GM19395 (cell line): Measurements from ENCODE around the gene IGSF21.

Experiments
- ATAC-seq: cut with Tn5 transposase; IDR thresholded peaks from one replicate; pipeline ENCODE4 v1.9.1; 2021; ENCODE audit warnings: mild to moderate bottlenecking, moderate library complexity; ENCODE audit not compliant: unreplicated experiment

IGSF21 gene

DNA sequence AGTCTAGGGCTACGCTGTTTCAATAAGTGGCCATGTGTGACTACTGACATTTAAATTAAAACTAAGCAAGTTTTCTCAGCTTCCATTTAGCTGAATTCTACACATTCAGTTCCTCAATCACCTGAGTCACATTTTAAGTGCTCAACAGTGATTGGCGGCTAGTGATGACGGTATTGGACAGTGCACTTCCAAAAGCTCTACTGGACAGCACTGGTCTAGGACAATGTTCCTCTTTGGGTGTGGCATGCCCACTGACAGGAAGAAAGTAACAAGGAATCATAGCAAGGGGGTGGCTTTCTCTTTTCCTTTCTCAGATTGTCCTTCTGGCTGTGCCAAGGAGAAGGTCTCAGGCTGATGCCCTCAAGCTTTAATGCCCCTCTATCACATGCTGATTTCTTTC, 11.7 kb downstream of the IGSF21 start:
- ATAC-seq = no peak

DNA sequence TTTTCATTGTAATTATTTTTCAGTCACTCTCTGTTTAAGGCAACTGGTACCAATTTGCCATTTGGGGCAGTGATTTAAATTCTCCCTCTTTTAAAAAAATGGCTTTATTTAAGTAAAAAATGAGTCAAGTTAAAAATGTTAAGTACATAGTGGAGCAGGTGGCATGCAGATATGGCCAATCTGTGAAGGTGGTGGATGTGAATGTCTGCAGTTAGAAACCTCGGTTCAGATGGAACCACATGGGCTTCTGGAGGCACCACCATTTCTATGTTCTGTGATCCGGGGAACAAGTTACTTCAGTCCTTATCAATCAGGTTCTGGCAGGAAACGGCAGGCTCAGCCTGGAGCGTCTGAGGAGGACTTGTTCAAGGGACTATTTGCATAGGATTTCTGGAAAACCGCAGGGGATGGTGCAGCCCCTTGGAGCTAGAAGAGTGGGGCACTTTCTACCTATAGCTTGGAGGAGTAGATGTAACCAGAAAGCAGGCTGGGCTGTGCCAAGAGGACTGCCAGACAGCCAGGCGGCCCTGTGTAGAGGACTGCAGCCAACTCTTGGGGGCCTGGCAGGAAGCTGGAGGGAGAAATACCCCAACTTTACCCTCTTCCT, 12.3 kb downstream of the IGSF21 start:
- ATAC-seq = no peak

DNA sequence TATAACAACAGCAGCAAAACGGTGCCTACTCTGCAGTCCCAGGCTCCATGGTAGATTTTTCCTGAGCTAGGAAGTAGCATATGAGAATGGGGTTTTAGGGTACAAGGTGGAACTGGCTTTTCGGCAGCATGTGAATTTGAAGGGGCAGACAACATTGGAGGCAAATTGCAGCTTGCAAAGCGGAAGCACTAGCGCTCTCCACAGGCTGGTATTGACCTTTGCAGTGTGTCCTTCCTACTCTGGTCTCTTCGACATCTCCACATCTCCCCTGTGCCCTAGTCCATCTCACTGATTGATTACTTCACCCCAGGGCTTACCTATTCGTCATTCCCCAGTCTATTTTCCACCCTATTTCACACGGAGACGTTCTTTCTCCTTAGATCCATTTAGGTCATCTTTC, 13.0 kb downstream of the IGSF21 start:
- no peak for ATAC-seq

DNA sequence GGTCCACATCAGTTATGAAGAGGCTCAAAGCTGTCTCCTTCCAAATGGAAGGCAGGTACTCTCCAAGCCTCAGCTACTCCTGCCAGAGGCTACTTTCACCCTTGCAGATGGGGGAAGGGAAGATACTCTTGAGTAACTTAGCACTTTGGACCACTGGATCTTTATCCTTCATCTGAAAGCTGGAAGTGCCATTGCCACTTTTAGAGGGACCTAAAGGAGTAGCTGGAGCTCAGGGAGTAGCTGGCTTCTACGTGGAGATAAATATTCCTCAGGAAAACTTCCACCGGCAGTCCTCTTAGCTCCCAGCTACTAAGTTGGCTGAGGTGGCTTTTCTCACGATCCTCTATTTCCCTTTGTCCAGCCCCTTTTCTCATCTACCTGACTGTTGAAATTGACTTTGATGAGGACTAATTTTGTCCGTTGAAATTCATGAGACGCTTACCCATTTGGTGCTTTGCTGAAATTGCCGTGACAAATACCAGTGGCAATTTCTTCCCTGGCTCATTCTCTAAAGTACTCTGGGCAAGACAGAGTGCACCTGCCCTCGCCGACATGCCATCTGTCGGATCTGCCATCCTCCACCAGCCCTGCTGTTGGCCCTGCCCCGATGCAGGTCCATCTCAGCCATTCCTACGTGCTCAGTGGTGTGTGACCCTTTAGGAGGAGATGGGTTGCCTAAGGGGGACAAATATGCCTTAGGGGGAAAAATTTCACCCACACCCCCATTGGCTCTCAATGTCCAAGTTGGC, 13.6 kb downstream of the IGSF21 start:
- no peak for ATAC-seq

DNA sequence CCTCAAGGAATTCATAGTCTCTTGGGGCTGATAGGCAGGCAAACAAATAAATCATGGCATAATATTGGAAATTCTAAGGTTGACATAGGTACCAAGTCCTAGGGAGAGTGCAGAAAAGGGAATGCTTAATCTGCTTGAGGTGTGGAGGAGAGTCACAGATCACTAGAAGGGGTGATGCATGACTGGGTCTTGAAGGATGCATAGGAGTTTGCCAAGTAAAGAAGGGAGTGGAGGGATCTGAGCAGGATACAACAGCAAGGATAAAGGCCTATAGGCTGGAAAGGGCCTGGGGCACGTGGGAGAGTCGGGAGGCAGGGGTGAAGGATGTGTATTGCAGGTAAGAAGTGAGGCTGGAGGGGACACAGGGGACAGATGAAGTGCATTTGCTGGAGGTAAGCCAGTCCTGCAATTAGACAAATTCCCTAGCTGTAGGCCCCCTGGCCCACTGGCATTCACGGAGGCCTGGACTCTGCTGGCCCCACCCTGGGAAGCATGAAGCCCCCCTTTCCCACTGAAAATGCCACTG, 15.9 kb downstream of the IGSF21 start:
- no peak for ATAC-seq

DNA sequence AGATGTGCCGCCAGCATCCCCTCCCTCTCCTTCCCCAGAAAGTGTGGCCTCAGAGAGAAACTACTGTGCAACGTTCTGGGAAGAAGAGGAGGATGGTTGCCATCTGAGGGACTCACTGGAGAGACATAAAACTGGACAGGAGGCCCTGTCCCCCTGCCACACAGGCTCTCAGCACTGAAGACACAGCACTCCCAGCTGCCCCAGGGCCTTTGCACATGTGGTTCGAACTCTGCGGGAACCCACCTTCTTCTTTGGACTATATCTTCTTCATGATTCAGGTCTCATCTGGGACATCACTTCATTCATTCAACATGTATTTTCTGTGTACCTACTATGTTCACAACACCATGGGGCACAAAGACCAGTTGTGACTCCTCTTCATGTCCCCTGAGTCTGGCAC, 17.4 kb downstream of the IGSF21 start:
- ATAC-seq = no peak

DNA sequence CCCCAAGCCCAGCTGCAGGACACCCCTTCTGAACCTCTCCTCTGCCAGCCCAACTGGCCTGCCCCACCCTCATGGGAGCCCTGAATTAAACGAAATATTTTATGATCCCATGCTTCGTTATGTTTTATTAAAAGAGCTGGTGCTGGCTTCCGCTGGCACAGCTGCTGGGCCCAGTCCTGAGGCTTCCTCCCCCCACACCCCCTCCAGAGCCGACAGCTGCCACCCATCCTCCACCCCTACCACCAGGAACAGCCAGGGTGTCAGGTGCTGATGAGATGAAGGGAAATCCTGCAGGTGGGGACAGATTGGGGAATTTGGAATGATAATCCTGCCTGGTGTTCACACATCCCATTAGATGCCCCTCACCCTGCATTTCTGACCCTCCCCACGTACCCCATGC, 19.0 kb downstream of the IGSF21 start:
- no peak for ATAC-seq

DNA sequence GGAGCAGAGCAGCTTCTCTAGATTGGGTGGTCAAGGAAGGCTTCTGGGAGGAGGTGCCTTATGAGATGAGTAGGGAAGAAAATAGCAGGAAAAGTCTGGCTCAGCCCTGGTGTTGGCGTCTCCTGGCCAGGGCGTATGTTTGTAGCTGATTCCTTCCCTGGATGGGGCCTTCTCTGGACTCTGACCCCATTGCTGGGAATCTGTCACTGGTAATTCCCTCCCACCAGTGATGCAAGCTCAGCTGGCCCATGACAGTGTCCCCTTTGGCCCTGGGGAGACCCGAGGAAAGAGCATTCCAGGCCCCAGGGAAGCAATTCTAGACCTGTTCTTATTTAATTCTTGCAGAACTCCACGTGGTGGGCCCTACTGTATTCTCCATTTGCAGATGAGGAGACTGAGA, 20.7 kb downstream of the IGSF21 start:
- no peak for ATAC-seq

DNA sequence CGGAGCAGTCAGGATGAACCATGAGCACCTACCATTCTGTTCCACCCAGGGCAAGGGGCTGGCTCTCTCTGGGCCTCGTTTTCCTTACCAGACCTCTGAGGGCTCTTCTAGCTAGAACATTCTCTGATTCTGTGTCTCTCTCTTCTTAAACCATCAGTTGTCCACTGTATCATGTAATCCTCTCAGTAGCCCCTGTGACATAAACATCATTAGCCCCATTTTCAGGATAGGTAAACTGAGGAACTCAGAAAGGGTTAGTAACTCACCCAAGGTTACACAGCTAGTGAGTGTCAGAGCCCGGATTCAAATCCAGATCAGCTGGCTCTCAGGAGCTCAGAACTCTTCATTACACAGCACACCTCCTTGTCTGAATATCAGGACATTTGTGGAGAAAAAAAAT, 22.8 kb downstream of the IGSF21 start:
- ATAC-seq = no peak

DNA sequence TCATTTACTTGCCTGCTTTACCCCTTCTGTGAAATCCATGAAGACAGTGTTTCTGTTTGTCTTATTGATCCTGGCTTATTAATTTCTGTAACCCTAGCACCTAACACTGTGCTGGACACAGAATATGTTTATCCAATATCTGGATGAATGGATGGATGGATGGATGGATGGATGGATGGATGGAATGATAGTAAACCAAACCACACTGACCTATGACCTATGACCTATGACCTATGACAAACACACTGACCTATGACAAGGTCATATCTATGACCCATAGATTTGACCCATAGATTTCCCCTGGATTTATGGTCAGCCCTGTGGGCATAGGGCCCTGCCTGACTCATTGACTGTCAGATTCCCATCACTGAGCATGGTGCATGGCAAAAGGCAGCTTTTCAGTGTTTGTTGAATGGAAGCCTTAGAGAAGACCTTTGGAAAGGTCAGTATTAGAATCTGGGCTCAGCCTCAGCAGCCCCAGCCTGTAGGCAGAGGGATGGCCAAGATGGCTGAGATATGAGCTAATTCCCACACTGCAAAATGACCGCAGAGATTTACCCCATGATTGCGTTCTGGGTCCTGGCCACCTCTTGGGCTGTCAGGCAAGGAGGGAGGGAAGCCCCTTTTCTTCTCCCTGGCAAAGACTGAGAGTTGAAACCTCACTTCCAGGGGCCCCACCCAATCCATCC, 24.6 kb downstream of the IGSF21 start:
- no peak for ATAC-seq

DNA sequence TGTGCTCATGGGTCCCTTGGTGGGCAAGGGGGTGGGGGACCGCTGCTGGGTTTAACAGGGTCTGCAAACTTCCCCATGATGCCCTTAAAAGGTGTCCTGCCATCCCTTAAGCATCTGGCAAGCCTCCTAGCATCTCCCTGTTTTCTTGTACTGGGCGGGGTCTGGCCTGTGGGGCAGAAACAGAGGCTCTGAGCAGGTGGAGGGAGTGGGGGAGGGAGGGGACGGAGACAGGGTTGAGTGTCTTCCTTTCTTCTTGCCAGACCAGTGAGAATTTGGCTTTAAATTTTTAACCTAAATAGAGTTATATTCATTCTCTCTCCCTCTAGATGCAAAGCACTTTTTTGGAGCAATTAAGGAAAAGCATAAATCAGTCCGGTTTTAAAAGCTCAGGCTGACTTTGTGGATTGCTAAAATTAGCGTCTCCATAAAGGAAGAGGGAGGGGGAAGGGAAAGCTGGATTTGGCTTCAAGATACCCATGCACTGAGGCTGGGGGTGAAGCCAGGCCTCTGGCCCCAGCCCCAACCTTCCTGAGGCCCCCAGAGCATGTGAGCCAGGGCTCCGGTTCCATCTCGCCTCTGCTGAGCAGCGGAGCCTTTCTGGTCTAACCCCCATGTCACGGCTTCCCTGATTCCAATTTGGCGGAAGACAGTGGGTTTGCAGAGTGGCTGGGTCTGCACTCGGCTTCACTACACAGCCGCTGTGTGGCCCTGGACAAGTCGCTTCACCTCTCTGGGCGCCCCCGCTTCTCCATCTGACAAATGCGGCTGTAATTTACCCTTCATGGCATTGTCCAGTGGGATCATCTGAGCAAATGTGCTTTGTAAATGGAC, 25.3 kb downstream of the IGSF21 start:
- ATAC-seq = no peak

DNA sequence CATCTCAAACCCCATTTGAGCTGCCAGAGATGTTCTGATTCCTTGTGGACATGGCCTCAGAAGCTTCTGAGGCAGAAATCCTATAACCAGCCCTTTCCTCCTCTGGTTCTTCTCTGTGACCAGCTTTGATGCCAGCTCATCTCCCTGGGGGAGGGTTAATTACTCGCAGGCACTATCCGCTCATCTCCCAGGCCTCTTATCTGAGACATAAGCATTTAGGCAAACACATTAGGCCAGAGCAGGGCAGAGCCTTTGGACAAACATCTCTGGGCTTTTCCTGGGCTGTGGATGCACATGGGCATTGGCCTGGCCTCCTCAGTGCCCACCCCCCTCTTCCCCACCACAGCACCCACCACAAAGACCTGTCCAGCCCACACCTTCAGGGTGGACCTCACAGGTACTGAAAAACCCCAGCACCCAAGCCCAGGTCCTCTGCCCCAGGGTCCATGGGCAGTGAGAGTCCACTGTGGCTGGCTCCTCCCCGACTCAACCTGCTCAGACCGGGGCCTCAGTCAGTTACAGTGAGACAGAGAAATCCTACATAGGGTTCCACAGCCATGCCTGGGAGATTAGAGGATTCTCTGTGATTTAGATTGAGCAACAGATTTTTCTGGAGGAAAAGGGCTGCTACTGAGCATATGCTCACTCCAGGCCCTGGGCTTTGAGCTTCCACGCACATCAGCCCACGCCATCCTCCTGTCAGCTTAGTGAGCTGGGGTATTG, 26.9 kb downstream of the IGSF21 start:
- no peak for ATAC-seq

DNA sequence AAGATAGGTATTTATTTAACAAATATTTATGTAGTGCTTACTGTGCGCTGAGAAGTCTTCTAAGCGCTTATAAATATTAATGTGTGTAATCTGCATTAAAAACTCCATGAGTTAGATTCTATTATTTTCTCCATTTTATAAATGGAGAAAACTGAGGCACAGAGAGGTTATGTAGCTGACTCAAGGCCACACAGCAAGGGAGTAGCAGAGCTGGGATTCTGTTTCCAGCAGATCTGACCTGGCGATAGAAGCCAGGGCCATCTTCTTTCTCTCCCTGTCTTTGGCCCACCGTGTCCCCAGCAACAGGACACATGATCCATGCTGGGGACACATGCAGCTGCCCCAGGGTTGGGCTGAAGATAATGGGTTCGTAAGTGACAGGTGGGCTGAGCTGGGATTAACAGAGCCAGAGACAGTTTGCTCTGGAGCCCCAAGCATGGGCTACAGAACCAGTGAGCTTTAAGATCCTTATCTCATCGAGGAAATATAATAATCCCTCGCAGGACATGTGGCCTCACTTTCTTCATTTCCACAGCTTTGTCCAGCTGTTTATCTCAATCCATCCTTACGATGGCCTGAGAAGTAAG, 30.3 kb downstream of the IGSF21 start:
- ATAC-seq = no peak

DNA sequence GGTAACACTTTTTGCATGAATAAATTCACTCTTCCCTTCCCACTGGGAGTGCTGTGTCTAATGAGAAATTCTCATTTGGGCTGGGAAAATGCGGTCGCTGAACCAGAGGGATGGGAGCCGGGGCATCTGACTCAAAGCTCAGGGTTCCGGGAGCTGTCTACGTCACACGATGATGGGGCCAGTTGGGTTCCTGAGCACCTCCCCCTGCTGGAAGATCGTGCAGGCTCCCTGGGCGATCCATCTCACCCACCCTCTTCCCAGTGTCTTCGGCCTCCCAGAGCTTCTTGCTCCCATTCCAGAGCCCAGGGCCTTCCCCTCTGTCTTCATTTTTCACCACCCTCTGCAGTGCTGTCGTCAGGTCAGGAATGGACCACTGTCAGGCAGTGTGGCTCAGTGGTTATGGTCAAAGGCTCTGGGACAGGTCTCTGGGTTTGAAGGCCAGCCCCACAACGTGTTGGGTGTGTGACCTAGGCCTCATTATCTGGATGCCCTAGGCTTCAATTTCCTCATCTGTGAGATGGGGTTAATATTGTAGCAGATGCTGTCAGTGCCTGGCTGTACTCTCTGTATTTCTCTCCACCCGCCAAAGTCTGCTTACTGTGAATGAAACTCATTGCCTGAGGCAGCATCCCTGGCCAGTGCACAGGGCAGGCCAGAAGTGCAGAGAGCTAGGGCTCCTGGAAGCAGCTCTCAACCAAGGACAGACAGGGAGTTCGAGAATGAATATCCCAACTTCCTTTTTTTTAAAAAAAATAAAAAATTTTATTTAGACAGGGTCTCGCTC, 31.8 kb downstream of the IGSF21 start:
- no peak for ATAC-seq

DNA sequence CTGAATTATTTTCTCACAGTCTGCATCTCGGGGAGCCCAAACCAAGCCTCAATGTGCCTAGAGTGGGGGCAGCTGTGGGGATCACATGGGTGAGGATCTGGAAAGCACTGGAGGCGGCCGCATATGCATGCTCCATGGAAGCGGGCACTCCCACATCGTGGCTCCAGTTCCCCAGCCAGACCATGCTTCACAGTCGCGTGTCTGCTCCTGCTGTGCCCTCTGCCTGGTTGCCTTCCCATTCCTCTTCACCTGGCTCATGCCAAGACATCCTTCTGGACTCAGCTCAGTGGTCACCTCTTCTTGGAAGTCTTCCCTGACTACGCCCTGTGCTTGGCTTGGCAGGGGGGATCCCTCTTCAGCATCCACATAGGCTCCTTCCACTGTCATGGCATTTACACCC, 32.8 kb downstream of the IGSF21 start:
- no peak for ATAC-seq

DNA sequence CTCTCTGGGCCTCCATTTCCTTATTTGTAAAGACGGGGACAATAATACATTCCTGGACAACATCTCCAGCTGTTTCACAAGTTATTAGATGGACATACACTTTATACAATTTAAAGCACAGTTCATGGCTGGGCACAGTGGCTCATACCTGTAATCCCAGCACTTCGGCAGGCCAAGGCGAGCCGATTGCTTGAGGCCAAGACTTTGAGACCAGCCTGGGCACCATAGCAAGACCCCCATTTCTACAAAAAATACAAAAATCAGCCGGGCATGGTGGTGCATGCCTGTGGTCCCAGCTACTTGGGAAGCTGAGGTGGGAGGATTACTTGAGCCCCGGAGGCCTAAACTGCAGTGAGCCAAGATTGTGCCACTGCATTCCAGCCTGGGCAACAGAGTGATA, 34.1 kb downstream of the IGSF21 start:
- ATAC-seq = no peak

DNA sequence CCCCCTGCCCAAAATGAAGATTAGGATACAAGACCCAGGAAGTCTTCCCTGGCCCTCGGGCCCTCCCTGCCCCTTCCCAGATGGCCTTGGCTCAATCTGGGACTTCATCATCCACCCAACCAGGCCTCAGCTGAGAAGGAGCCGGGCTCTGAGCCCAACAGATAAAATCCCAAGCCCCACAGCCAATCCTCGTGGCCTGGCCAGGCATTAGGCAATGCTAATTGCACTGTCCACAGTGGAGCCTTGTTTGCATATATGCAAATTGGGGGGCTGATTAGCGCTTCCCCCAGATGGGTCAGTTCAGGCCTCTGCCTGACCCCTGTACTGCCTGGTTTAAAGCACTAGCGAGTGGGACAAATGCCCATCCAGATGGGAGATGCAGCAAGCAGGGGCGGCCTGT, 34.9 kb downstream of the IGSF21 start:
- ATAC-seq = no peak

DNA sequence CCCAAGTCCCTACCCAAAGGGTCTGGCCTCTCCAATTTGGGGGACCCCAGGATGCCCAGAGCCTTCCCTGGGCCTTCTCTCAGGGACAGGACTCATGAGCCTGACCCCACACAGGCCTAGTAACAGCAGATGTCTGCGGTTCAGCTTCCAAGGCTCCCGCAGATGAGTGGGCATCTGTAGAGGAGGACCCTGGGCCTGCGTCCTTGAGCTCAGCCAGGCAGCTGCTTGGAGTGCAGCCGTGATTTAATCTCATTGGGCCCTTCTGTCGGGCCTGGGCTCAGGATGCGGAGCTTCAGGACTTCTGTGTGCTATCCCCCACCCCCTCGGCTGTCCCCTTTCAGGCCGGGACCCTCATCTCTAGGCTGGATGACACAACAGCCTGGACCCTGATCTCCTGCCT, 35.4 kb downstream of the IGSF21 start:
- no peak for ATAC-seq

DNA sequence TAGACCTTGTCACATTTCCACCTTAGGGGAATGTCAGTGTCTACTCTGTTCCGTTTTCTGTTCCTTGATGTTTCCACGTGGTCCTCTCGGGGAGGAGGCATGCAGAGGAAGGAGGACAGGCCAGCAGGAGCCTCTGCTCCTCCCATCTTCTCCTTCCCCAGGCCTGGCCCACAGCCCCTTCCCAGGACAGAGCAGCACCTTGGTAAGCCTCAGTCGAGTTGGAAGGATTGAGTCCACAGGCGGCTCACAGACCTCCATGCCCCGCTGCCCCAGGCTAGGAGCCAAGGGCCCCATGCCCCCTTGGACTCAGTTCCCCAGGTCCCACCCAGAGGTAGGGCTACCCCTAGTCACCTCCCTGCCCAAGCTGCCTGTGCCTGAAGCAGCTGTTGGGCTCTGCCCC, 36.5 kb downstream of the IGSF21 start:
- ATAC-seq = no peak
